ENCODE data around the gene BANP. TPM values are rescaled to one million over a fixed set of nuclear protein-coding genes. Genes with fewer than 3 reads are reported as not detected.
"Not testable (repeated sequence)": the region's sequence is repeated elsewhere in the genome, so short reads cannot be mapped to it uniquely, and the experiment has no call there.

The BANP gene
- total and polyA plus RNA-seq, 11 donors: 7.2 to 20.7 (median 13.3) TPM

DNA sequence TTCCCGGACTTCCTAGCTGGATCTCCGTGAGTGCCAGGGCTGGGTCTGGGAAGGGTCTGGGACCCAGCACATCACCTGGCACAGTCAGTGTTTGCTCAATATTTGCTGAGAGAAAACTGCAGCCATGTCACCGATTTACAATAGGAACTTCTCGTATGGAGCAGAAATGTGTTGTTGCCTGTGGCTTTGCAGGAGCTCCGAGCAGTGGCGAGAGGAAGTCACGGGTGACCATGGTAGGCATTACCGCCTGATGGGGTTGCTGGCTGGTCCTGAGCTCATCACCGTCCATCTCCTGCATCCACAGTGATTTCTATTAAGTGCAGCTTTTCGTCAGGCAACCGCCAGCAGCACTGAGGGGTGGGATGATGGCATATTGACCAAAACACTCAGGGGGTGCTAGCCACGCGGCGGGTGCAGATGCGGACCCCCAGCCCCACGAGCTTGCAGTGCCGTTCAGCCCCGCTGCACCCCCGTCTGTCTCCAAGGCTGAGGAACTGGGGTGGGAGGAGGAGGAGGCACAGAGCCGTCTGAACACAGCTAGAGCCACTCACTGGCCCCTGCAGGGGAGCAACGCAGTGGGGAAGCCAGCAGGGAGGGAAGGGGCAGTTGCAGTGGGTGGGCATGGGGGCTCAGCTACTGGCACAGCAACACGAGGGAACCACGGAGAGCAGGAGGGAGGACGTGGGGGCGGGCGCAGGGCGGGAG is 37.1 kb upstream of the BANP start:
- H3K27me3 ChIP-seq; H3K9me3 ChIP-seq; H3K27ac ChIP-seq; H3K36me3 ChIP-seq; DNase-seq; intact Hi-C loops (cut with DNase I); ATAC-seq; H3K4me3 ChIP-seq: not testable (repeated sequence)
- peaks cover 0 to 25% (median 8%) of the 10 kb centered on the region in 12 donors for H3K4me1 ChIP-seq
- 75 to 82% (median 80%) methylated on average over 8 to 27 of the region's 27 CpGs for WGBS, 4 donors

DNA sequence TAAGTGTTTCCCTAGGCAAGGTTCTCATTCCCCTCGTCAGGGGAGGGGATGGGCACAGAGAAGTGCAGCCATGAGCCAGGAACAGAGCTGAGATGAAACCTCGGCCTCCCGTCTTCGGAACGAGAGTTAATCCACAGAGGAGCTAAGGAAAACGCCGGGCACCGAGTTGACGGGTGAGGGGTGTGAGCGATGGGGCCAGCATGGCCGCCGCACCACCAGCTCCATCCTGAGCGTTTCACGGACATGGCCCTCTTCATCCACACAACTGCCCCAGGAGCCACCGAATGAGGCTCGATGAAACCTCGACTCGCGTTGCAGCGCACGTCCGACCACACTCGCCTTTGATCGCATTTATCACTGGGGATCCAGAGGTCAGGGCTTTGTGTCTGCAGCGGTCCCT is 36.4 kb upstream of the BANP start:
- Histone ChIP-seq H3K36me3 (no peaks in the 10 kb centered on the region), H3K4me3 (no peak overlapping the region), H3K27me3 (peaks cover 0 to 4% (median 0%) of the 10 kb centered on the region in 9 donors), H3K27ac (no peak overlapping the region), H3K4me1 (peaks cover 0 to 26% (median 8%) of the 10 kb centered on the region in 12 donors), H3K9me3 (no peaks in the 10 kb centered on the region)
- no peak for ATAC-seq
- no peak for DNase-seq
- TF ChIP-seq, protein P1, sequence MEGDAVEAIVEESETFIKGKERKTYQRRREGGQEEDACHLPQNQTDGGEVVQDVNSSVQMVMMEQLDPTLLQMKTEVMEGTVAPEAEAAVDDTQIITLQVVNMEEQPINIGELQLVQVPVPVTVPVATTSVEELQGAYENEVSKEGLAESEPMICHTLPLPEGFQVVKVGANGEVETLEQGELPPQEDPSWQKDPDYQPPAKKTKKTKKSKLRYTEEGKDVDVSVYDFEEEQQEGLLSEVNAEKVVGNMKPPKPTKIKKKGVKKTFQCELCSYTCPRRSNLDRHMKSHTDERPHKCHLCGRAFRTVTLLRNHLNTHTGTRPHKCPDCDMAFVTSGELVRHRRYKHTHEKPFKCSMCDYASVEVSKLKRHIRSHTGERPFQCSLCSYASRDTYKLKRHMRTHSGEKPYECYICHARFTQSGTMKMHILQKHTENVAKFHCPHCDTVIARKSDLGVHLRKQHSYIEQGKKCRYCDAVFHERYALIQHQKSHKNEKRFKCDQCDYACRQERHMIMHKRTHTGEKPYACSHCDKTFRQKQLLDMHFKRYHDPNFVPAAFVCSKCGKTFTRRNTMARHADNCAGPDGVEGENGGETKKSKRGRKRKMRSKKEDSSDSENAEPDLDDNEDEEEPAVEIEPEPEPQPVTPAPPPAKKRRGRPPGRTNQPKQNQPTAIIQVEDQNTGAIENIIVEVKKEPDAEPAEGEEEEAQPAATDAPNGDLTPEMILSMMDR (IDR thresholded peaks at IDR 0.05): no peak
- TF ChIP-seq POLR2A (IDR thresholded peaks at IDR 0.05): no peak
- intact Hi-C loops (cut with DNase I): no loop called here
- 91 to 94% (median 93%) methylated on average over 25 of the region's 25 CpGs for WGBS, 4 donors

DNA sequence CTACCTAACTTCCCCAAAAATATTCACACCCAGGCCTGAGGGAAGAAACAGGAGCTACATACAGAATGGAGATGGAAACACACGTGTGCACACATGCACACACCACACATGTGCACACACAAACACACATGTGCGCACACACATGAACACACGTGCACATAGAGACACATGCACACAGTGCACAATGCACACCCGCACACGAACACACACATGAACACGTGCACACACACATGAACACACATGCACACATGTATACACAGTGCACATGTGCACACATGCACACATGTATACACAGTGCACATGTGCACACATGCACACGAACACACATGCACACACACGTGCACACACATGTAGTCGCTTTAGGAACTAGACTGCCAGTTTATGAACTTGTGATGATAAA is 33.7 kb upstream of the BANP start:
- ATAC-seq: no peak
- no peaks in the 10 kb centered on the region for H3K9me3 ChIP-seq

DNA sequence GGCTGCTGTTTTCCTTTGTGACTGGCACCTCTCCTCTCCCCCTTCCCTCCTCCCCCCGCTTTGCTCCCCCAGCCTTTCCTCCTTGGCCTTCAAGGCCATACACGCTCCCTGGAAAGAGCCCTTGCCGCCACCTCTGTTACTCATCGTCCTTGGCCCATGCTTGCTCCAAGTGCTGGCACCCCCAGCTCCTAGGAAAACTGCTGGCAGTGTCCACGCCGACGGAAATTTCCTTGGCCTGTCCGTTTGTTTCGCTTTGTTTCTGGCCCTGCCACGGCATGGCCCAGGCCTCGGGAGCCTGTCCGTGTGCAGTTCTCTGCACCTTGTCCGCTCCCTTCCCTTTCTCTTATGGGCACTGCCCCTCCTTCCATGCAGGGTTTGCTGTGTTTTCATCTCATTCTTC is 32.9 kb upstream of the BANP start:
- Histone ChIP-seq H3K4me1 (peaks cover 0 to 23% (median 2%) of the 10 kb centered on the region in 12 donors), H3K9me3 (no peaks in the 10 kb centered on the region), H3K36me3 (no peaks in the 10 kb centered on the region), H3K4me3 (peak overlapping the region in 3 of 12 donors; percentile 20 to 26 (median 21)), H3K27ac (peak overlapping the region in 2 of 12 donors; percentile 19 to 30), H3K27me3 (no peaks in the 10 kb centered on the region)
- ATAC-seq (no peak), DNase-seq (no peak)
- TF ChIP-seq POLR2A (IDR thresholded peaks at IDR 0.05): no peak
- TF ChIP-seq, protein P1 (IDR thresholded peaks at IDR 0.05): no peak
- intact Hi-C loops (cut with DNase I): no loop called here
- WGBS, 4 donors: 65 to 85% (median 78%) methylated on average over 13 of the region's 13 CpGs

More for the DNA sequence above, 33.7 kb upstream of the BANP start:
- intact Hi-C loops (cut with DNase I): no loop called here
- no peaks in the 10 kb centered on the region for H3K36me3 ChIP-seq
- TF ChIP-seq POLR2A (IDR thresholded peaks at IDR 0.05): no peak
- TF ChIP-seq, protein P1 (IDR thresholded peaks at IDR 0.05): no peak
- no peak for DNase-seq
- no peak overlapping the region for H3K4me3 ChIP-seq
- WGBS, 4 donors: 75 to 88% (median 85%) methylated on average over 7 to 9 of the region's 9 CpGs
- peaks cover 0 to 16% (median 2%) of the 10 kb centered on the region in 12 donors for H3K4me1 ChIP-seq
- peaks cover 0 to 1% (median 0%) of the 10 kb centered on the region in 9 donors for H3K27me3 ChIP-seq
- no peak overlapping the region for H3K27ac ChIP-seq

Data from heart left ventricle (tissue), 16 donors.